IMR-90 (cell line): ENCODE results near the gene PI4KA. TPM values are rescaled to one million over a fixed set of nuclear protein-coding genes. Genes with fewer than 3 reads are reported as not detected.
A peak's percentile ranks its signal among the peaks of the same experiment; 100 is the strongest.
"Not testable (repeated sequence)": the region's sequence is repeated elsewhere in the genome, so short reads cannot be mapped to it uniquely, and the experiment has no call there.

Source experiments
- ATAC-seq: fragments of 200-7000 bp; cut with Tn5 transposase; 2 replicates; pipeline ENCODE4 v1.9.1; 2020; ENCODE audit warnings: low read depth, mild to moderate bottlenecking, moderate library complexity
- BruUV-seq: library from RNA; stranded (reverse); fragments of 400-500 nt; replicated peaks from 2 replicates; lab custom pipeline; 2021; lab: Mats Ljungman, UMichigan
- CTCF ChIA-PET: fragments of 300-600 bp; formaldehyde crosslinking; extraction: SDS; loops from one replicate; lab custom pipeline; 2021; ENCODE audit warnings: antibody characterized with exemption; lab: Yijun Ruan, JAX
- POLR2A ChIA-PET: fragments of 300-600 bp; sonication (Branson Sonifier 250); formaldehyde crosslinking; loops from one replicate; lab custom pipeline; 2022; ENCODE audit warnings: antibody characterized with exemption; ENCODE audit not compliant: unreplicated experiment; lab: Charles Lee
- DNase-seq: peaks from one replicate; pipeline ENCODE4 v3.0.0; 2013
- H2AFZ ChIP-seq: replicated peaks from 2 replicates; pipeline ENCODE3; 2013; ENCODE audit warnings: low read length, mild to moderate bottlenecking; ENCODE audit not compliant: poor library complexity
- H2AK5ac ChIP-seq: 2 replicates; pipeline ENCODE4 v1.6.1; 2013; ENCODE audit warnings: low read depth, low read length, inconsistent platforms
- H2AK9ac ChIP-seq: replicated peaks from 2 replicates; pipeline ENCODE3; 2013; ENCODE audit warnings: mild to moderate bottlenecking, low read depth, low read length, moderate library complexity; ENCODE audit not compliant: poor library complexity
- H2BK120ac ChIP-seq: 2 replicates; pipeline ENCODE4 v1.6.1; 2013; ENCODE audit warnings: low read depth, low read length, inconsistent platforms
- H2BK15ac ChIP-seq: 3 replicates; pipeline ENCODE4 v1.6.1; 2013; ENCODE audit warnings: low read depth, low read length, inconsistent platforms
- H2BK20ac ChIP-seq: 2 replicates; pipeline ENCODE4 v1.6.1; 2013; ENCODE audit warnings: low read depth, mild to moderate bottlenecking, inconsistent platforms, low read length, moderate library complexity
- H2BK5ac ChIP-seq: 2 replicates; pipeline ENCODE4 v1.6.1; 2013; ENCODE audit warnings: mild to moderate bottlenecking, low read depth, low read length, inconsistent platforms; ENCODE audit not compliant: poor library complexity, severe bottlenecking
- H3K14ac ChIP-seq: replicated peaks from 2 replicates; pipeline ENCODE4 v1.6.1; 2013; ENCODE audit warnings: low read depth, low read length, inconsistent platforms
- H3K18ac ChIP-seq: 2 replicates; pipeline ENCODE4 v1.6.1; 2013; ENCODE audit warnings: low read depth, low read length, control low read depth
- H3K23ac ChIP-seq: 2 replicates; pipeline ENCODE4 v1.6.1; 2013; ENCODE audit warnings: low read depth, low read length, inconsistent platforms
- H3K27ac ChIP-seq: 2 replicates; pipeline ENCODE4 v1.5.1; 2013; ENCODE audit warnings: mild to moderate bottlenecking, control low read depth, low read length; ENCODE audit not compliant: insufficient read depth
- H3K27me3 ChIP-seq: 2 replicates; pipeline ENCODE4 v1.6.1; 2013; ENCODE audit warnings: low read length; ENCODE audit not compliant: control insufficient read depth, insufficient read depth
- H3K36me3 ChIP-seq: 2 replicates; pipeline ENCODE4 v1.6.1; 2013; ENCODE audit warnings: low read length, mixed read lengths; ENCODE audit not compliant: control insufficient read depth, insufficient read depth
- H3K4ac ChIP-seq: 2 replicates; pipeline ENCODE4 v1.6.1; 2013; ENCODE audit warnings: low read depth, low read length, inconsistent platforms
- H3K4me1 ChIP-seq: 2 replicates; pipeline ENCODE4 v1.6.1; 2013; ENCODE audit warnings: low read length, mixed read lengths; ENCODE audit not compliant: control insufficient read depth, insufficient read depth
- H3K4me2 ChIP-seq: 2 replicates; pipeline ENCODE4 v1.6.1; 2013; ENCODE audit warnings: low read depth, mild to moderate bottlenecking, control low read depth, low read length, moderate library complexity
- H3K4me3 ChIP-seq: 2 replicates; pipeline ENCODE4 v1.5.1; 2013; ENCODE audit warnings: low read depth, mild to moderate bottlenecking, control low read depth, low read length, moderate library complexity; ENCODE audit not compliant: insufficient read depth
- H3K56ac ChIP-seq: 2 replicates; pipeline ENCODE4 v1.6.1; 2013; ENCODE audit warnings: low read length, inconsistent platforms; ENCODE audit not compliant: insufficient read depth; ENCODE audit errors: extremely low read depth
- H3K79me1 ChIP-seq, 2 experiments: 2 replicates each; pipeline ENCODE4 v1.6.1; 2013; ENCODE audit warnings: low read length in 2 of 2, inconsistent platforms in 1 of 2, low read depth in 1 of 2
- H3K9ac ChIP-seq: 2 replicates; pipeline ENCODE4 v1.6.1; 2013; ENCODE audit warnings: low read depth, low read length, control low read depth
- H3K9me1 ChIP-seq: 2 replicates; pipeline ENCODE4 v1.6.1; 2013; ENCODE audit warnings: low read length, inconsistent platforms; ENCODE audit not compliant: insufficient read depth
- H3K9me3 ChIP-seq: 2 replicates; pipeline ENCODE4 v1.6.1; 2013; ENCODE audit warnings: low read length; ENCODE audit not compliant: control insufficient read depth, insufficient read depth
- H4K20me1 ChIP-seq: 2 replicates; pipeline ENCODE4 v1.6.1; 2013; ENCODE audit warnings: low read length, inconsistent platforms; ENCODE audit not compliant: insufficient read depth
- H4K5ac ChIP-seq: 2 replicates; pipeline ENCODE4 v1.6.1; 2013; ENCODE audit warnings: mild to moderate bottlenecking, low read depth, low read length, control low read depth
- H4K8ac ChIP-seq, 2 experiments: 2 replicates each; pipeline ENCODE4 v1.6.1; 2013; ENCODE audit warnings: low read depth in 2 of 2, low read length in 2 of 2, control low read depth in 1 of 2, inconsistent platforms in 1 of 2
- H4K91ac ChIP-seq: 2 replicates; pipeline ENCODE4 v1.6.1; 2013; ENCODE audit warnings: low read depth, low read length, inconsistent platforms; ENCODE audit not compliant: insufficient read depth
- MXI1 ChIP-seq: IDR thresholded peaks from 2 replicates; pipeline ENCODE4 v1.6.1; 2012; ENCODE audit warnings: low read depth, mild to moderate bottlenecking, low read length, moderate library complexity, borderline replicate concordance
- WGBS, 2 experiments: methylation state at CpG; one replicate each; pipeline versions ENCODE4 v1.1.5 to v1.1.7; 2013; ENCODE audit warnings: missing lambda C conversion rate in 2 of 2; ENCODE audit not compliant: insufficient read length in 1 of 2; ENCODE audit errors: extremely low coverage in 2 of 2; 5-methylcytosine and 5-hydroxymethylcytosine counted together
- dilution Hi-C: fragments of 300-500 bp; cut with HindIII; formaldehyde crosslinking; loops from one replicate; pipeline ENCODE4 v1.14.3; 2018; ENCODE audit warnings: low sequenced_read_pairs; ENCODE audit not compliant: unreplicated experiment
- in situ Hi-C: fragments of 300-500 bp; cut with MboI; formaldehyde crosslinking; loops from 3 replicates; pipeline ENCODE4 v1.14.3; 2019; ENCODE audit warnings: low sequenced_read_pairs, inconsistent platforms, mixed read lengths
- intact Hi-C: fragments of 100-400 bp; cut with micrococcal nuclease; formaldehyde crosslinking; loops from 2 replicates; pipeline ENCODE4 v1.10.0; 2022
- polyA plus RNA-seq, 3 experiments: library from polyadenylated mRNA; depleted of rRNA; stranded (reverse); fragments of >200 nt; gene quantifications; 2 replicates each; pipeline ENCODE4 v1.2.3, GENCODE V29; 2012; ENCODE audit warnings: low replicate concordance in 1 of 3
- total RNA-seq: library from RNA; depleted of rRNA; stranded (reverse); fragments of >200 nt; gene quantifications from 2 replicates; pipeline ENCODE4 v1.2.3, GENCODE V29; 2012
- TF ChIP-seq, protein P1 (sequence below): fragments of 150-350 bp; IDR thresholded peaks from 2 replicates; pipeline ENCODE4 v1.6.1; 2017; ENCODE audit warnings: mild to moderate bottlenecking, antibody characterized with exemption, low read length, low read depth

PI4KA gene
- total and polyA plus RNA-seq, 2 of the 4 experiments (the other 2 are of a cell fraction): 16.8 to 35.5 TPM

DNA sequence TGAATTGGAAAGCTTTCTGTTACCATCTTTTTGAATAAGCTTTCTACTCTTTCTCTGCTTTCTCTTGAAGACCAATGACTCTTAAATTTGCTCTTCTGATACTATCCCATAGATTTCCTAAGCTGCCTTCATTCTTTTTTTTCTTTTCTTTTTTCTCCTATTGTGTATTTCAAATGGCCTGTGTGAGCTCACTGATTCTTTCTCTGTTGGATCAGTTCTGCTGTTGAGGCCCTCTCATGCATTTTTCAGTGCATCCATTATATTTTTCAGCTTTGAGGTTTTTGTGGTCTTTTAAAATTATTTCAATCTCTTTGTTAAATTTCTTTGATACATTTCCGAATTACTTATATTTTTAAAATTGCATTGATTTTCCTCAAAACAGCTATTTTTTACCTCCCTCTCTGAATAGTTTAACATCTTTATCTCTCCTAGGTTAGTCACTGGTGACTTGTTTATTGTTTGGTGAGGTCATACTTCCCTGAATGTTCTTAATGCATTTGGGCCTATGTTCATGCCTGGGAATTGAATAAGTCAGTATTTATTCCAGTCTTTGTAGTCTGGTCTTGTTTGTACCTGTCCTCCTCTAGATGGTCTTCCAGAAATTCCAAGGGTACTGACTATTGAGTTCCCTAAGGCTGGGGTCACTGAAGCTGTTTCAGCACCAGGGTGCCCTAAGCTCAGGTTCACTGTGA is 195.3 kb downstream of the PI4KA start:
- Histone ChIP-seq H3K56ac (no peak overlapping the region), H2BK15ac (no peak overlapping the region), H3K23ac (no peak overlapping the region), H2AK5ac (no peak overlapping the region), H4K8ac (no peak overlapping the region), H3K27me3 (peaks cover 6% of the 10 kb centered on the region), H3K14ac (no peak overlapping the region), H4K5ac (no peak overlapping the region), H3K9me3 (no peaks in the 10 kb centered on the region), H2AK9ac (peak overlapping the region; percentile 16), H2BK5ac (no peak overlapping the region), H3K9me1 (0 out of 2 replicates have a peak, but pooled peaks cover 2% of the 10 kb centered on the region), H3K9ac (no peak overlapping the region), H3K79me1 (no peaks in the 10 kb centered on the region), H3K4me1 (peaks cover 1% of the 10 kb centered on the region; the same call in 1 of the 2 replicates), H2BK20ac (no peak overlapping the region), H2AFZ (no peak overlapping the region), H3K4me3 (no peak overlapping the region), H3K4ac (no peak overlapping the region), H4K91ac (no peak overlapping the region), H3K18ac (no peak overlapping the region), H3K36me3 (no peaks in the 10 kb centered on the region), H3K27ac (no peak overlapping the region), H3K4me2 (no peak overlapping the region), H4K20me1 (no peaks in the 10 kb centered on the region), H2BK120ac (no peak overlapping the region)
- dilution Hi-C loops (no loop called here), intact Hi-C loops (loop anchor here (5.0 kb wide), 1 partner anchor 36 kb away; no protein-coding TSS in a partner anchor), in situ Hi-C loops (no loop called here)
- CTCF ChIA-PET: interaction anchor here (0.6 kb wide), 1 partner anchor 219 kb away, joined by 5 read pairs; no protein-coding TSS in a partner anchor
- TF ChIP-seq MXI1: no peak
- TF ChIP-seq, protein P1, sequence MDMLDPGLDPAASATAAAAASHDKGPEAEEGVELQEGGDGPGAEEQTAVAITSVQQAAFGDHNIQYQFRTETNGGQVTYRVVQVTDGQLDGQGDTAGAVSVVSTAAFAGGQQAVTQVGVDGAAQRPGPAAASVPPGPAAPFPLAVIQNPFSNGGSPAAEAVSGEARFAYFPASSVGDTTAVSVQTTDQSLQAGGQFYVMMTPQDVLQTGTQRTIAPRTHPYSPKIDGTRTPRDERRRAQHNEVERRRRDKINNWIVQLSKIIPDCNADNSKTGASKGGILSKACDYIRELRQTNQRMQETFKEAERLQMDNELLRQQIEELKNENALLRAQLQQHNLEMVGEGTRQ: no peak
- no TSS peak for BruUV-seq
- POLR2A ChIA-PET: interaction anchor here (0.7 kb wide), 1 partner anchor 9 kb away, joined by 5 read pairs; no protein-coding TSS in a partner anchor
- DNase-seq (peak; percentile 62), ATAC-seq (peak; percentile 68)
- WGBS, 2 experiments: no CpG with 5 or more reads among the region's 1 CpG

DNA sequence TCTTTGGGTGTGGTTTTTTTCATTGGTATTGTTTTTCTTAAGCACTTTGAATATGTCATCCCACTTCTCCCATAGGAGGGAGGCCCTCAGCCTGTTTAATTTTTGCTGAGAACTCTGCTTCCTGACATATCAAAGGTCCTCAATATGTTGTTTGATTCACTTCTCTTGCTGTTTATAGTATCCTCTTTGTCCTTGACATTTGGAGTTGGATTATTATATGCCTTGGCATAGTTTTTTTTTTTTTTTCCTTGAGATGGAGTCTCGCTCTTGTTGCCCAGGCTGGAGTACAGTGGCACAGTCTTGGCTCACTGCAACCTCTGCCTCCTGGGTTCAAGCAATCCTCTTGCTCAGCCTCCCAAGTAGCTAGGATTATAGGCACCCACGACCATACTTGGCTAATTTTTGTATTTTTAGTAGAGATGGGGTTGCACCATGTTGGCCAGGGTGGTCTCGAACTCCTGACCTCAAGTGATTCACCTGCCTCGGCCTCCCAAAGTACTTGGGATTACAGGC is 196.0 kb downstream of the PI4KA start:
- H4K8ac ChIP-seq, ATAC-seq, H3K56ac ChIP-seq, H3K9me3 ChIP-seq, H3K4ac ChIP-seq, H2BK5ac ChIP-seq, H4K5ac ChIP-seq, H3K4me3 ChIP-seq, H2BK120ac ChIP-seq, H2BK15ac ChIP-seq, H3K27ac ChIP-seq, H4K91ac ChIP-seq, H2AK9ac ChIP-seq, H2AK5ac ChIP-seq, dilution Hi-C loops, H3K9me1 ChIP-seq, H3K36me3 ChIP-seq, H3K4me1 ChIP-seq, BruUV-seq, H2AFZ ChIP-seq, H4K20me1 ChIP-seq, POLR2A ChIA-PET, in situ Hi-C loops, H2BK20ac ChIP-seq, H3K79me1 ChIP-seq, H3K9ac ChIP-seq, DNase-seq, H3K4me2 ChIP-seq, H3K23ac ChIP-seq, H3K18ac ChIP-seq, H3K14ac ChIP-seq: not testable (repeated sequence)
- WGBS, 2 experiments: 40% methylated on average over 2 of the region's 4 CpGs; no CpG with 5 or more reads in 1 of the 2 experiments
- intact Hi-C loops: loop anchor here (5.0 kb wide), 1 partner anchor 35 kb away; no protein-coding TSS in a partner anchor
- CTCF ChIA-PET: interaction anchor here (0.6 kb wide), 1 partner anchor 219 kb away, joined by 5 read pairs; no protein-coding TSS in a partner anchor
- peaks cover 12% of the 10 kb centered on the region for H3K27me3 ChIP-seq
